ENCODE data around the gene KLK4.

The KLK4 gene

DNA sequence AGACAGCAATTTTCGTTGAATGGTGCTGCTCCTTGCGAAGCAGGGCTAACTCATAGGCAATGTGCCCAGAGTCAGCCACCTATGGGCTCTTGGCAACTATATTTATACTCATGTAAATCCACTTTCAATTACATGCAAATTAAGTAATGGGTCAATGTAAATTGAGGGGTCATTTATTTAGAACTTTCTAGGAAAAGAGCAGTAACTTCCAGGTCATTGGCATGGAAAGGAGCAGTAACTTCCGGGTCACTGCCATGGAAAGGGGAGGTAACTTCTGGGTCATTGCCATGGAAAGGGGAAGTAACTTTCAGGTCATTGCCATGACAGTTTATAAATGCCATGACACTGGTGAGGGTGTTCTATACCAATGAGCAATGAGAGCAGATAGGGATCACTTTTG is 11.6 kb downstream of the KLK4 start:
- no peak overlapping the region for H2AFZ ChIP-seq
- H3K27me3 ChIP-seq (ENCODE audit: control insufficient read depth, insufficient read depth, low read length), result no peaks in the 10 kb centered on the region
- H3K27ac ChIP-seq, result no peak overlapping the region
- TF ChIP-seq, protein P1, sequence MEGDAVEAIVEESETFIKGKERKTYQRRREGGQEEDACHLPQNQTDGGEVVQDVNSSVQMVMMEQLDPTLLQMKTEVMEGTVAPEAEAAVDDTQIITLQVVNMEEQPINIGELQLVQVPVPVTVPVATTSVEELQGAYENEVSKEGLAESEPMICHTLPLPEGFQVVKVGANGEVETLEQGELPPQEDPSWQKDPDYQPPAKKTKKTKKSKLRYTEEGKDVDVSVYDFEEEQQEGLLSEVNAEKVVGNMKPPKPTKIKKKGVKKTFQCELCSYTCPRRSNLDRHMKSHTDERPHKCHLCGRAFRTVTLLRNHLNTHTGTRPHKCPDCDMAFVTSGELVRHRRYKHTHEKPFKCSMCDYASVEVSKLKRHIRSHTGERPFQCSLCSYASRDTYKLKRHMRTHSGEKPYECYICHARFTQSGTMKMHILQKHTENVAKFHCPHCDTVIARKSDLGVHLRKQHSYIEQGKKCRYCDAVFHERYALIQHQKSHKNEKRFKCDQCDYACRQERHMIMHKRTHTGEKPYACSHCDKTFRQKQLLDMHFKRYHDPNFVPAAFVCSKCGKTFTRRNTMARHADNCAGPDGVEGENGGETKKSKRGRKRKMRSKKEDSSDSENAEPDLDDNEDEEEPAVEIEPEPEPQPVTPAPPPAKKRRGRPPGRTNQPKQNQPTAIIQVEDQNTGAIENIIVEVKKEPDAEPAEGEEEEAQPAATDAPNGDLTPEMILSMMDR (IDR thresholded peaks at IDR 0.05), result no peak
- H3K9me3 ChIP-seq (ENCODE audit: control insufficient read depth, low read length), result no peaks in the 10 kb centered on the region
- no peaks in the 10 kb centered on the region for H3K79me2 ChIP-seq
- no peaks in the 10 kb centered on the region for H3K4me1 ChIP-seq
- H3K4me3 ChIP-seq (ENCODE audit: low read depth, low read length), result no peak overlapping the region
- H3K9ac ChIP-seq, result no peak overlapping the region
- H3K36me3 ChIP-seq (ENCODE audit: control insufficient read depth, insufficient read depth, low read length), result no peaks in the 10 kb centered on the region
- H3K4me2 ChIP-seq (ENCODE audit: low read length), result no peak overlapping the region

DNA sequence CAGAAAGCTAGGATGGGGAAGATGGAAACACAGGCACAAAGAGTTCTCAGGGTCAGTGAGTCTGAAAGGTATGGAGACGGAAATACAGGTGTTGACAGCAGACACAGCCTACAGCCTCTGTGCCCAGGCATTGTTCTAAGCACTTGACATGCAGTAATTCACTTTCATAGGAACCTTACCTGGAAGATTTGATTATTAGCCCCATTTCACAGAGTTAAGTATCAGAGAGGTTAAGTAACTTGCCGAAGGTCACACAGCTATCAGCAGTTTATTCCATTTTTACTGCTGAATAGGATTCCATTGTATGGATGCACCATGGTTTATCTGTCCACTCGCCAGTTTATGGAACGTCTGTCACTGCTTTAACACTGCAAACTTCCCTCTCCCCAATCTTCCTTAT is 13.2 kb downstream of the KLK4 start:
- Histone ChIP-seq H3K4me3 (ENCODE audit: low read depth, low read length) (no peak overlapping the region), H3K79me2 (no peaks in the 10 kb centered on the region), H3K9me3 (ENCODE audit: control insufficient read depth, low read length) (no peaks in the 10 kb centered on the region), H3K4me2 (ENCODE audit: low read length) (no peak overlapping the region), H3K27ac (no peak overlapping the region), H3K27me3 (ENCODE audit: control insufficient read depth, insufficient read depth, low read length) (no peaks in the 10 kb centered on the region), H3K9ac (no peak overlapping the region), H3K36me3 (ENCODE audit: control insufficient read depth, insufficient read depth, low read length) (no peaks in the 10 kb centered on the region), H3K4me1 (no peaks in the 10 kb centered on the region), H2AFZ (no peak overlapping the region)
- TF ChIP-seq, protein P1 (IDR thresholded peaks at IDR 0.05), result no peak

DNA sequence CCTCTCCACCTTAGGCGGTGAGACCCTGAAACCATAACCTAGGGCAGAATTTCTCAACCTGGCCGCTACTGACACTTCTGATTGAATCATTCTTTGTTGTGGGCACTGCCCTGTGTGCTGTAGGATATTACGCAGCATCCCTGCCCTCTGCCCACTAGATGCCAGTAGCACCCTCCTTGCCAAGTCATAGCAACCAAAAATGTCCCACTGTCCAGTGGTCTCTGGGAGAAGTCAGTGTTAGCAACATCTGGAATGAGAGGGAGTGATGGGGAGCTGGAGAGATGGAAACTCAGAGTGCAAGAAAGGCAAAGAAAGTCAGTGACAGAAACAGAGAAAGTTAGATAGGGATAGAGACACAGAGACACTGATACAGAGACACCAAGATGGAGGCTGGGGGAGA is 13.6 kb downstream of the KLK4 start:
- Histone ChIP-seq H3K4me2 (ENCODE audit: low read length) (no peak overlapping the region), H2AFZ (no peak overlapping the region), H3K9me3 (ENCODE audit: control insufficient read depth, low read length) (no peaks in the 10 kb centered on the region), H3K27me3 (ENCODE audit: control insufficient read depth, insufficient read depth, low read length) (no peaks in the 10 kb centered on the region), H3K4me1 (no peaks in the 10 kb centered on the region), H3K4me3 (ENCODE audit: low read depth, low read length) (no peak overlapping the region), H3K9ac (no peak overlapping the region), H3K79me2 (no peaks in the 10 kb centered on the region), H3K27ac (no peak overlapping the region), H3K36me3 (ENCODE audit: control insufficient read depth, insufficient read depth, low read length) (no peaks in the 10 kb centered on the region)
- TF ChIP-seq, protein P1 (IDR thresholded peaks at IDR 0.05), result no peak

DNA sequence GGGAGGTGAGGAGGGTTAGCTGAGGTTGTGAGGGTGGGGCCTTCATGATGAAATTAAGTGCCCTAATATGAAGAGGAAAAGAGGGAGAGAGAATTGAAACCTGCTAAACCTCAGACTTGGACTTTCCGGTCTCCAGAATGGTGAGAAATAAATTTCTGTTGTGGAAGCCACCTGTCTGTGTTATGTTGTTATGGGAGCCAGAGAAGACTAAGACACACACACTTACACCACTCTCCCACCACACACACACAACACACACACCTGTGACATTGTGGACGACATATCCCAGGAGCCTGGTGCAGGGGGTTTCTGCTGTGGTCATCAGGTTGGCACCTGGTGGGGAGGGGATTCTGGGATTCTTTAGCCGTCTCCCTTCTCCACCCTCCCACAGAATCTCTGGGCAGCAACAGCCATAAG is 14.0 kb downstream of the KLK4 start:
- H3K27me3 ChIP-seq (ENCODE audit: control insufficient read depth, insufficient read depth, low read length), result no peaks in the 10 kb centered on the region
- H3K27ac ChIP-seq, result no peak overlapping the region
- no peaks in the 10 kb centered on the region for H3K36me3 ChIP-seq (ENCODE audit: control insufficient read depth, insufficient read depth, low read length)

More for the DNA sequence above, 14.0 kb downstream of the KLK4 start:
- Histone ChIP-seq H3K4me1 (no peaks in the 10 kb centered on the region), H2AFZ (no peak overlapping the region), H3K9ac (no peak overlapping the region), H3K9me3 (ENCODE audit: control insufficient read depth, low read length) (no peaks in the 10 kb centered on the region), H3K4me2 (ENCODE audit: low read length) (no peak overlapping the region), H3K79me2 (no peaks in the 10 kb centered on the region), H3K4me3 (ENCODE audit: low read depth, low read length) (no peak overlapping the region)
- TF ChIP-seq, protein P1 (IDR thresholded peaks at IDR 0.05), result no peak
